22Rv1 (cell line): ENCODE measurements around the gene LCP2.

Experiments used
- H3K27ac ChIP-seq: fragments of 450-650 bp; 2 replicates; pipeline ENCODE4 v1.5.1; 2017
- ZFX ChIP-seq: fragments of 450-650 bp; IDR thresholded peaks from 2 replicates; pipeline ENCODE4 v1.6.1; 2017; ENCODE audit warnings: antibody characterized with exemption, borderline replicate concordance
- TF ChIP-seq, protein P1 (sequence below): fragments of 450-650 bp; IDR thresholded peaks from 2 replicates; pipeline ENCODE4 v1.5.1; 2017; ENCODE audit warnings: mild to moderate bottlenecking

The LCP2 gene

DNA sequence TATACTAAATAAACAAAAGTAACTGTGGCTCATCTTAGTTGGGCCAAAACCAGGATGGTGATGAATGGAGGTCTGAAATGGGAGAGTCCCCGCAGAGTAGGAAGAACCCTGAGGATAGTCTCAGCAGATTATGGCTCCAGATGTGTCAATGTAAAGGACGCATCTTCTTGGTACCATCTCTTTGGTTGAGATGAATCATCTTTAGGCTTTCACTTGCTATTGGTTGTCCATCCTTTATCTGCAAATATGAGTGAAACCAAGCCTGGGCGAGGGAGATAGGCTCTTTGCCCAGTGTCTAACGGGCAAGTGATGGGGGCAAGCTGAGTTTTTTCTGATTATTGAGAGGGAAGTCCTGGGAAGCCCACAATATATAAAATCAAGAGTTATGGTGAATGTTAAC, 19.4 kb upstream of the LCP2 start:
- H3K27ac ChIP-seq: no peak overlapping the region
- TF ChIP-seq, protein P1, sequence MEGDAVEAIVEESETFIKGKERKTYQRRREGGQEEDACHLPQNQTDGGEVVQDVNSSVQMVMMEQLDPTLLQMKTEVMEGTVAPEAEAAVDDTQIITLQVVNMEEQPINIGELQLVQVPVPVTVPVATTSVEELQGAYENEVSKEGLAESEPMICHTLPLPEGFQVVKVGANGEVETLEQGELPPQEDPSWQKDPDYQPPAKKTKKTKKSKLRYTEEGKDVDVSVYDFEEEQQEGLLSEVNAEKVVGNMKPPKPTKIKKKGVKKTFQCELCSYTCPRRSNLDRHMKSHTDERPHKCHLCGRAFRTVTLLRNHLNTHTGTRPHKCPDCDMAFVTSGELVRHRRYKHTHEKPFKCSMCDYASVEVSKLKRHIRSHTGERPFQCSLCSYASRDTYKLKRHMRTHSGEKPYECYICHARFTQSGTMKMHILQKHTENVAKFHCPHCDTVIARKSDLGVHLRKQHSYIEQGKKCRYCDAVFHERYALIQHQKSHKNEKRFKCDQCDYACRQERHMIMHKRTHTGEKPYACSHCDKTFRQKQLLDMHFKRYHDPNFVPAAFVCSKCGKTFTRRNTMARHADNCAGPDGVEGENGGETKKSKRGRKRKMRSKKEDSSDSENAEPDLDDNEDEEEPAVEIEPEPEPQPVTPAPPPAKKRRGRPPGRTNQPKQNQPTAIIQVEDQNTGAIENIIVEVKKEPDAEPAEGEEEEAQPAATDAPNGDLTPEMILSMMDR: no peak
- no peak for TF ChIP-seq ZFX

DNA sequence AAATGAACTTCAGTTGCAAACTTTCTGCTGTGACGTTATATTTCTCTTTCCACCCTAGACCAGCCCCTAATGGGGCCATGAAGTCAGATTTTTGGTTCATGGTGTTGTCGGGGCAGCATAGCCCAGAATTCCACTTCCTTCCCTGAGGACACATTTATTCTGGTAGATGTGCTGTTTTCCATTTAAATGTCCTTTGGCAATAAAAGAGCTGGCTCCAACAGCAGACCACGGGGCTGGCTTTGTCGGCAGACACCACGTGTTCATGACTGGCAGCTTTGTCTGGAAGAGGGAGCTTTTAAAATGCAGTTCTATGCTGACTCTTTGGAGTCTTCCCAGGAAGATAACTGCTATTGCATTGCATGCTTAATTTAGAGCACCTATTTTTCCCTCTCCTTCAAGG, 17.6 kb upstream of the LCP2 start:
- TF ChIP-seq ZFX: no peak
- TF ChIP-seq, protein P1: no peak
- no peak overlapping the region for H3K27ac ChIP-seq

DNA sequence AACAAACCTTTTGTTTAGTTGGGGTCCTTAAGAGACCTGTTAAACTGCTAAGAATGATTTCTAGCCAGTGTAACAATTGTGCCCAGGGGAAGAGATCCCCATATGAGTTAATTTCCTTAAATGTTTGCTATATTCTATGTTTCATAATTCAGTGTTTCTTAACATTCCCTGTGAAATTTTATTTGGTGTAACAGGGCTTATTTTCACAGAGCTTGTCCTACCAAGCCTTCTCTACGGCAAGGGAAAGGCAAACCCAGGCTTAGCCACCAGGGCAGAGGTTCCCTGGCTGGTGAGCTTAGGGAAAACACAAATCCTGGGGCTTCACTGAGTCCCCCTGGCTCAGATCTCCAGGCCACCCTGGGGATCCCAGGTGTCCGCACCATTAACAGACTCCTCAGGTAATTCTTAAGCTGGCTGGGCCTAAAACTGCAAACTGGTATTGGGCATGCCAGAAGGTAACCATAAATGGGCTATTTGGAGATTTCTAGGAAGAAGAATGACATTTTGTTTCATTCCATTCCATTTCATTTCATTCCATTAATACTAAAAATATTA, 17.0 kb upstream of the LCP2 start:
- no peak overlapping the region for H3K27ac ChIP-seq
- TF ChIP-seq, protein P1: no peak
- TF ChIP-seq ZFX: no peak

DNA sequence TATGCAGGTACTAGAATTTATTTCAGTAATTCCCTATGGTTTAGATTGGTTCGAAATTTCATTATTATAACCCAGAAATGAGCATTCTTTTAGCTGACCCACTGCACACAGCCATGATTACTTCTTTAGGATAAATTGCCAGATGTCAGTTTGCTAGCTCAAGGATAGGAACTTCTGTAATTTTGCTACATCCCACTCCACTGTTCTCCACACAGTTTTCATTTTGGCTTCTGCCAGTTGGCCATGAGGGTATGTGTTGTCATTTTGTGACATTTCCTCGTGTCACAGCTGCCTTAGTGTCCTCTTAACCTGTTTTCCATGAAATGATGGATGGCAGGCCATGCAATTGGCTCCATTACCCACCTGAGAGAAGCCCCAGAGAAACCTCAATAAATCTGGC, 16.2 kb upstream of the LCP2 start:
- TF ChIP-seq, protein P1: no peak
- TF ChIP-seq ZFX: no peak

DNA sequence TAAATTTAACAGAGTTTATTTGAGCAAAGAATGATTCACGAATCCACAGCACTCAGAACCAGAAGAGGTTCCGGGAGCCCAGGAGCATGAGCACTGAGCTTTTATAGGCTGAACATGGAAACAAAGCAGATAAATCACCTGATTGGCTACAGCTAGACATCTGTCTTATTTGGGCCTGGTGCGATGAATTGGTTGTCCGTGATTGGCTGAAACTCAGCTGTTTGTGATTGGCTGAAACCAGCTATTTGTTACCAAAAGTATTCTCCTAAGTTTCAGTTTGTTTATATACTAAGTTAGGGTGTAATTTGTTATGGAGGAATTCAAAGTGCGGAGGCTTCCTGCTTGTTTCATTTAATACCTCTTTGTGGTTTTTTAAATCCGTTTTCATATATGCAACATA, 15.8 kb upstream of the LCP2 start:
- H3K27ac ChIP-seq: no peak overlapping the region
- TF ChIP-seq ZFX: no peak
- TF ChIP-seq, protein P1: no peak

More for the DNA sequence above, 16.2 kb upstream of the LCP2 start:
- H3K27ac ChIP-seq: no peak overlapping the region

DNA sequence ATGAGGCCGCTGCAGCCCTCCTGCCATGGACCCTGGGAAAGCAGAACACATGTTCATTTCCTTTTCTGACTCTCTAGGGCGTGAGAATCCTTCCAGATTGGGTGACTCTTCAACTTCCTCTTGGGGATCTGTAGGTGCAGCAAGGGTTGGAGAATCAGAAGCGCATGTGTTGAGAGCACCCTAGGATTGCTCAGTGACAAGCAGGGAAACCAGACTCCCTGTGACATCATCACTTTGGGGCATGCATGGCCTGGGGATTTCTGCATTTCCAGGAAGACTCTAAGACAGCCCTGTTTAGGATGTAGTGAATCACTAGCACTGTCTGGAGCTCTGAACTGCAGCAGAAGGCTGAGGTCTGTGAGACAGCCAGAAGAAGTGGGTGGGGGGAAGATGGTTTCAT, 15.1 kb upstream of the LCP2 start:
- no peak overlapping the region for H3K27ac ChIP-seq
- TF ChIP-seq ZFX: no peak
- TF ChIP-seq, protein P1: no peak

DNA sequence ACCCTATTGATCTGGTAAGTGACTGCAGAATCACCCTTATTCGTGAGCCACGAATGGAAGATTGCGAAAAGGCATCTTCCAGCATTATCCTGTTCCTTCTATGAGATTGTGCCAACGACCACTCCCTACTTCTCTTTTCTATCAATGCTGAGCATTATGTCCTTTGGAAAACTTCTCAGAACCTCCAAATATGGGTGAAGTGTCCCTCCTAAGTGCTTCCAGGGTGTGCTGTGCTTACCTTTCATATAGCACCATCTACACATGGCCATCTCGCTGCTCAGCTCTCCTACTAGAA, 14.7 kb upstream of the LCP2 start:
- no peak overlapping the region for H3K27ac ChIP-seq
- TF ChIP-seq, protein P1: no peak
- TF ChIP-seq ZFX: no peak
